Upper lobe of left lung (tissue), 6 donors: ENCODE results near the gene CYP3A5. TPM values are rescaled to one million over a fixed set of nuclear protein-coding genes. Genes with fewer than 3 reads are reported as not detected.

Experiments
- ATAC-seq, 2 donors: fragments of 200-7000 bp; cut with Tn5 transposase; one replicate each; pipeline ENCODE4 v1.9.1; 2022; ENCODE audit warnings: mild to moderate bottlenecking in 2 of 2, moderate library complexity in 2 of 2; ENCODE audit not compliant: low FRiP score in 2 of 2
- DNase-seq, 2 donors: peaks; one replicate each; pipeline ENCODE4 v3.0.0-alpha.2; 2019 to 2020
- H3K27ac ChIP-seq, 4 donors: fragments of 200-600 bp; sonication (generic); one replicate each; pipeline ENCODE4 v1.5.1; 2016 to 2019
- H3K27me3 ChIP-seq, 4 donors: fragments of 200-600 bp; sonication (generic); one replicate each; pipeline ENCODE4 v1.5.1; 2017 to 2019
- H3K36me3 ChIP-seq, 4 donors: fragments of 200-600 bp; sonication (generic); one replicate each; pipeline ENCODE4 v1.5.1; 2016 to 2019
- H3K4me1 ChIP-seq, 4 donors: fragments of 200-600 bp; sonication (generic); one replicate each; pipeline ENCODE4 v1.5.1; 2018 to 2019
- H3K4me3 ChIP-seq, 4 donors: fragments of 200-600 bp; sonication (generic); one replicate each; pipeline ENCODE4 v1.5.1; 2017 to 2019; ENCODE audit warnings: mild to moderate bottlenecking in 2 of 4, moderate library complexity in 1 of 4
- H3K9me3 ChIP-seq, 4 donors: fragments of 200-600 bp; sonication (generic); one replicate each; pipeline ENCODE4 v1.5.1; 2018 to 2019
- CTCF ChIP-seq, 6 experiments: fragments of 450-650 bp in 4 of 6; fragments of 200-600 bp in 2 of 6; sonication (generic) in 2 of 6; IDR thresholded peaks; one replicate each; pipeline ENCODE4 v1.5.1; 2016 to 2019; ENCODE audit warnings: antibody characterized with exemption in 6 of 6
- EP300 ChIP-seq, 4 donors: sonication (generic); formaldehyde crosslinking; IDR thresholded peaks; one replicate each; pipeline ENCODE4 v1.5.1; 2017; ENCODE audit warnings: antibody characterized with exemption in 4 of 4, control low read depth in 2 of 4
- POLR2A ChIP-seq, 4 donors: fragments of 450-650 bp; IDR thresholded peaks; one replicate each; pipeline ENCODE4 v1.5.1; 2016 to 2017; ENCODE audit warnings: antibody characterized with exemption in 4 of 4, mild to moderate bottlenecking in 2 of 4
- POLR2AphosphoS5 ChIP-seq, 2 donors: sonication (generic); formaldehyde crosslinking; IDR thresholded peaks; one replicate each; pipeline ENCODE4 v1.5.1; 2017; ENCODE audit warnings: antibody characterized with exemption in 2 of 2
- WGBS, 2 donors: methylation state at CpG; one replicate each; pipeline ENCODE4 v1.1.5; 2017 to 2018; 5-methylcytosine and 5-hydroxymethylcytosine counted together
- total RNA-seq, 6 donors: library from RNA; depleted of rRNA in 4 of 6; stranded (reverse); fragments of >200 nt in 4 of 6; gene quantifications; one replicate each; pipeline versions ENCODE4 v1.1.0 to v1.2.1, GENCODE V29; 2016 to 2021
- donor health status: DM: no; HTN: no; CAD: no; lungs with moderate emphysema.
- donor health status: DM: no; HTN: yes; CAD: no; lungs with severe emphysema.

CYP3A5 gene
- total RNA-seq, 6 donors from 2014 or later, result 8.0 to 25.2 (median 14.2) TPM

GRCh38 chr7:99674995-99675742 is 4.6 kb downstream of the CYP3A5 start:
- ATAC-seq (no peak), DNase-seq (no peak)
- Histone ChIP-seq H3K4me1 (peaks cover 0 to 10% (median 3%) of the 10 kb centered on the region in 4 donors), H3K4me3 (no peak overlapping the region), H3K27me3 (no peaks in the 10 kb centered on the region), H3K9me3 (no peaks in the 10 kb centered on the region), H3K36me3 (peaks cover 0 to 14% (median 2%) of the 10 kb centered on the region in 4 donors), H3K27ac (no peak overlapping the region)
- TF ChIP-seq POLR2A (IDR thresholded peaks at IDR 0.05), result no peak
- WGBS, 2 donors, result 67 to 71% methylated on average over 2 of the region's 2 CpGs

- WGBS, 2 donors, result 80 to 84% methylated on average over 7 of the region's 7 CpGs
- TF ChIP-seq EP300 (IDR thresholded peaks at IDR 0.05), result no peak
- TF ChIP-seq POLR2A (IDR thresholded peaks at IDR 0.05), result no peak
- TF ChIP-seq CTCF (IDR thresholded peaks at IDR 0.05), result no peak
- no peak for TF ChIP-seq POLR2AphosphoS5 (IDR thresholded peaks at IDR 0.05)
- DNase-seq (no peak), ATAC-seq (no peak)
- no peaks in the 10 kb centered on the region for H3K27me3 ChIP-seq
- no peaks in the 10 kb centered on the region for H3K4me1 ChIP-seq
- H3K9me3 ChIP-seq, result no peaks in the 10 kb centered on the region
- peaks cover 0 to 26% (median 3%) of the 10 kb centered on the region in 4 donors for H3K36me3 ChIP-seq
- no peak overlapping the region for H3K4me3 ChIP-seq
- H3K27ac ChIP-seq, result no peak overlapping the region
Measured at GRCh38 chr7:99672573-99672972, 7.2 kb downstream of the CYP3A5 start.

DNA sequence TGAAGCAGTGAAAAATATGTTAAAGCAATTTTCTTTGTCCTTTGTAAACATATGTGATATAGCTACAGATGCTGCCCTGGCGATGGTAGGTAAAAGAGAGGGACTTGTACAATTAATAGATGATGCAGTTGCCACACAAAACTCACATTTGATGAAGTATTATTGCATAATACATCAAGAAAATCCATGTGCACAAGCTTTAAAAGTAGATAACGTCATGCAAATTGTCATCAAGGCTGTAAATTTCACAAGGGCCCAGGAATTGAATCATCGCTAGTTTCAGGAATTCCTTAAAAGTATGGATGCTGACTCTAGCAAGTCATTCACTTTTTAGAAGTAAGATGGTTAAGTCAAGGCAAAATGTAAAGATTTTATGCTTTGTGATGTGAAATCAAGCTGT is 10.0 kb downstream of the CYP3A5 start:
- TF ChIP-seq POLR2A (IDR thresholded peaks at IDR 0.05) (no peak), EP300 (IDR thresholded peaks at IDR 0.05) (no peak), CTCF (IDR thresholded peaks at IDR 0.05) (no peak), POLR2AphosphoS5 (IDR thresholded peaks at IDR 0.05) (no peak)
- WGBS, 2 donors, result 90 to 91% methylated on average over 3 of the region's 3 CpGs
- no peak for DNase-seq
- Histone ChIP-seq H3K27me3 (no peaks in the 10 kb centered on the region), H3K4me1 (no peaks in the 10 kb centered on the region), H3K9me3 (no peaks in the 10 kb centered on the region), H3K27ac (no peak overlapping the region), H3K36me3 (peaks cover 0 to 45% (median 3%) of the 10 kb centered on the region in 4 donors), H3K4me3 (no peak overlapping the region)
- ATAC-seq, result no peak

- ATAC-seq, result no peak
- WGBS, 2 donors, result 89 to 97% methylated on average over 8 of the region's 8 CpGs
- H3K9me3 ChIP-seq, result no peaks in the 10 kb centered on the region
- H3K36me3 ChIP-seq, result peaks cover 3 to 46% (median 5%) of the 10 kb centered on the region in 4 donors
- no peak overlapping the region for H3K4me3 ChIP-seq
- H3K27ac ChIP-seq, result no peak overlapping the region
- DNase-seq, result no peak
- TF ChIP-seq CTCF (IDR thresholded peaks at IDR 0.05) (no peak), POLR2AphosphoS5 (IDR thresholded peaks at IDR 0.05) (no peak), POLR2A (IDR thresholded peaks at IDR 0.05) (no peak), EP300 (IDR thresholded peaks at IDR 0.05) (no peak)
- no peaks in the 10 kb centered on the region for H3K4me1 ChIP-seq
- H3K27me3 ChIP-seq, result no peaks in the 10 kb centered on the region
Measured at GRCh38 chr7:99668541-99668940, 11.3 kb downstream of the CYP3A5 start.

- WGBS, 2 donors, result 66 to 75% methylated on average over 2 of the region's 2 CpGs
- Histone ChIP-seq H3K27me3 (no peaks in the 10 kb centered on the region), H3K9me3 (no peaks in the 10 kb centered on the region), H3K4me3 (no peak overlapping the region), H3K4me1 (no peaks in the 10 kb centered on the region), H3K36me3 (peaks cover 0 to 40% (median 8%) of the 10 kb centered on the region in 4 donors), H3K27ac (no peak overlapping the region)
- no peak for DNase-seq
- ATAC-seq, result no peak
- TF ChIP-seq POLR2A (IDR thresholded peaks at IDR 0.05) (no peak), EP300 (IDR thresholded peaks at IDR 0.05) (no peak), CTCF (IDR thresholded peaks at IDR 0.05) (no peak), POLR2AphosphoS5 (IDR thresholded peaks at IDR 0.05) (no peak)
Measured at GRCh38 chr7:99667179-99667578, 12.6 kb downstream of the CYP3A5 start.
